ENCODE results near the gene NRARP.
A peak's percentile ranks its signal among the peaks of the same experiment; 100 is the strongest.

Gene NRARP

GRCh38 chr9:137297966-137298365 lies 4.1 kb downstream of the NRARP start:
- DNase-seq = no peak

- no peak for DNase-seq
Measured at GRCh38 chr9:137296670-137297664, 5.1 kb downstream of the NRARP start.

- DNase-seq = no peak
Measured at GRCh38 chr9:137295849-137296669, 6.0 kb downstream of the NRARP start.

GRCh38 chr9:137295238-137295811 lies 6.7 kb downstream of the NRARP start:
- no peak for DNase-seq

GRCh38 chr9:137294681-137295237 lies 7.3 kb downstream of the NRARP start:
- DNase-seq = no peak

GRCh38 chr9:137294091-137294680 lies 7.9 kb downstream of the NRARP start:
- DNase-seq = no peak

- DNase-seq = no peak
Measured at GRCh38 chr9:137293482-137294090, 8.5 kb downstream of the NRARP start.

- DNase-seq = no peak
Measured at GRCh38 chr9:137293094-137293481, 9.0 kb downstream of the NRARP start.

- peak; percentile 40 to 42 for DNase-seq
Measured at GRCh38 chr9:137286975-137287383, 15.1 kb downstream of the NRARP start.

- DNase-seq = no peak
Measured at GRCh38 chr9:137281345-137282116, 20.5 kb downstream of the NRARP start.

GRCh38 chr9:137280474-137281344 lies 21.4 kb downstream of the NRARP start:
- DNase-seq = no peak

- DNase-seq = no peak
Measured at GRCh38 chr9:137279741-137280473, 22.2 kb downstream of the NRARP start.

- no peak for DNase-seq
Measured at GRCh38 chr9:137278721-137279711, 23.1 kb downstream of the NRARP start.

- no peak for DNase-seq
Measured at GRCh38 chr9:137278061-137278701, 23.9 kb downstream of the NRARP start.

GRCh38 chr9:137277329-137278041 lies 24.6 kb downstream of the NRARP start, which contains the start of gene TOR4A:
TSS of gene TOR4A (plus strand) at chr9:137277726. CDS start at chr9:137278690, 964 bp downstream.
- DNase-seq = peak; percentile 64 to 71

GRCh38 chr9:137276473-137277328 lies 25.4 kb downstream of the NRARP start:
- peak; percentile 28 to 40 for DNase-seq

All from AML-193 (cell line).